IgD-negative memory B cell (primary cell): ENCODE results near the gene ADSS1. TPM values are rescaled to one million over a fixed set of nuclear protein-coding genes. Genes with fewer than 3 reads are reported as not detected.

Source experiments
- H3K27ac Mint-ChIP-seq, 3 donors: one replicate each; pipeline ENCODE4 v1.8.0; 2020 to 2022; ENCODE audit warnings: mild to moderate bottlenecking in 3 of 3, mixed read lengths in 3 of 3, moderate library complexity in 1 of 3
- H3K27me3 Mint-ChIP-seq: one replicate; pipeline ENCODE4 v1.8.0; 2021; ENCODE audit warnings: mixed read lengths
- H3K36me3 Mint-ChIP-seq: one replicate; pipeline ENCODE4 v1.8.0; 2020; ENCODE audit warnings: mild to moderate bottlenecking, mixed read lengths
- H3K4me1 Mint-ChIP-seq, 3 donors: one replicate each; pipeline ENCODE4 v1.8.0; 2020 to 2022; ENCODE audit warnings: mixed read lengths in 3 of 3, mild to moderate bottlenecking in 1 of 3
- H3K4me3 Mint-ChIP-seq, 4 donors: one replicate each; pipeline ENCODE4 v1.8.0; 2020 to 2022; ENCODE audit warnings: mild to moderate bottlenecking in 4 of 4, mixed read lengths in 4 of 4, moderate library complexity in 3 of 4
- H3K9me3 Mint-ChIP-seq, 3 donors: one replicate each; pipeline ENCODE4 v1.8.0; 2020 to 2021; ENCODE audit warnings: mixed read lengths in 3 of 3, mild to moderate bottlenecking in 1 of 3
- polyA plus RNA-seq: library from polyadenylated mRNA; unstranded; fragments of 300-500 nt; fragmentation: Illumina TruSeq; gene quantifications from one replicate; pipeline ENCODE4 v1.2.3, GENCODE V29; 2021

Gene ADSS1
- polyA plus RNA-seq, 1 donor from 2014 or later: not detected

DNA sequence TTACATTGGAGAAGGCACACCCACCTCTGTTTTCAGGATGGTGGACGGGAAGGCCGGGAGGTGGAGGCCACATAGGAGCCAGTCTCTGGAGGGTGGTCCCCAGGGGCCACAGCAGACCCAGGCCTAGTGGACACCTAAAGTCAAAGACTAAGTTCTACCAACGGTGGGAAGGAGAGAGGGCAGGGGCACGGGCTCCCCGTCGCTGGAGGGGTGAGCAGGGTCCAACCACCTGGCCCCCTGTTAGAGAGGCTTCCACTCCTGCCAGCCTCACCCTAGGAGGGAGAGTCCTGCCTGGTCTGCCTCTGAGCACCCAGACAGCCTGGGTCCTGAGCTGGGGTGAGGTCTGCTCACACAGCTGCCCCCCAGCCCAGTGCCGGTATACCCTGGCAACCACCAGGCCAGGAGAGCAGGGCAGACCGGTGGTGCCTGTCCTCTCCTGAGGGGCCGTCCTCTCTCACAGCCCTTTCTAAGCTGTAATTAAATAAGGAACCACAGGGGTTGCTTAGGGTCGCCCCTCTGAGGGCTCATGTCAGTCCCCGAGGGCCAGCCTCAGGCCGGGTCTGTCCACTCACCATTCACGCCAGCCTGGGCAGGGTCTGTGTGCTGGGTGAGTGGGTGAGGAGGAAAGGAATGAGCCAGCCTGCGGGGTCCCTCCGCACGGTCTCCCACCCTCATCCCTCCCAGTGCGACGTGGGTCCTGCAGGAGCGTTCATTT, 32.3 kb upstream of the ADSS1 start:
- Mint-ChIP-seq H3K36me3 (no peaks in the 10 kb centered on the region), H3K27ac (peak overlapping the region in 2 of 3 donors; percentile 62 to 75), H3K4me3 (peak overlapping the region; percentile 75 to 90 (median 82)), H3K9me3 (no peaks in the 10 kb centered on the region), H3K27me3 (no peaks in the 10 kb centered on the region), H3K4me1 (peaks cover 8 to 36% (median 25%) of the 10 kb centered on the region in 3 donors)

DNA sequence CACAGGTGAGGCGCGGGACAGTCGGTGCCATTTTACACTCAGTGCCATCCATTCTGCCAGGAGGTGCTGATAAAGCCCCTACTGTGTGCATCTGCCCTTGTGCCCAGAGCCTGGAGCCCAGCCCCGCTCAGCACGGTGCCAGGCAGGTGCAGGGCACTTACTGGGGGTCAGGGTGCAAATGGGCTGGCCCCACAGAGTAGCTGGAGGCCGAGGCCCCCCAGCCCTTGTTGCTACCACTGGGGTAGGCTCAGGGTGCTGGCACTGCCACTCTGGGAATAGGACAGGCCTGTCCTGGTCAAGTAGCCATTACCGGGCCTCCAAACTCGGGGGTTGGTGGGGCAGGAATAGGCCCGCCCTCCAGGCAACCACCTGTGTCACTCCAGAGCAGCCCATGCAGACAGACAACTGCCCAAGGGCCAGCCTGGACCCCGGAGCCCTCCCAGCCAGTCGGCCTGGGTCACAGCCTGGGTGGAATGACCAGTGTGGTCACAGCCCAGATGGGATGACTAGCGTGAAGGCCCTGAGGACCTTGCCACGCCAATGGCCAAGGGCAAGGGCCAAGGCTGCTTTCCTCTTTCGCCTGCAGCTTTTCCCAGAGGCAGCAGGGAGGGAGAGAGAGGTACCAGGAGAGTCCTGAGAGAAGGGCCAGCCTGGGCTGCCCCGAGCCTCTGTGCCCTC, 31.6 kb upstream of the ADSS1 start:
- Mint-ChIP-seq H3K27ac (peak overlapping the region in 1 of 3 donors; percentile 59), H3K4me3 (peak overlapping the region in 2 of 4 donors; percentile 25 to 72), H3K36me3 (no peaks in the 10 kb centered on the region), H3K9me3 (no peaks in the 10 kb centered on the region), H3K4me1 (peaks cover 6 to 30% (median 23%) of the 10 kb centered on the region in 3 donors), H3K27me3 (no peaks in the 10 kb centered on the region)

DNA sequence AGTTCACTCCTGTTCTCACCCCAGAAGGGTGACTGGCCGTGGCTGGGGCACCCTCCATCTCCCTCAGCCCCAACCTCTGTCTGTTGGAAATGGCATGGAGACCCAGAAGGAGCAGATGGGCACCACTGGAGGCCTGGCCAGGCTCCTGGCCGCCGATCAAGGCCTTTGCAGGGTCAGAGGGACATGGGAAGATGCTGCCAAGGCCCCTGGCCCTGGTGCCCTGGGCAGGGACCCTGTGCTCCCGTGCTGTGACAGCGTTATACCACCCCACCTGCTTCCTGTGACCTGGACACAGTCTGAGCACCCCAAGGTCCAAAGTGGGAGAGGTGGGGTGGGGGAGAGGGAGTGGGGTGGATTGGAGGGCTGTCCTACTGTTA, 31.1 kb upstream of the ADSS1 start:
- Mint-ChIP-seq H3K9me3 (no peaks in the 10 kb centered on the region), H3K27ac (peak overlapping the region in 1 of 3 donors; percentile 39), H3K4me3 (peak overlapping the region in 2 of 4 donors; percentile 25 to 72), H3K27me3 (no peaks in the 10 kb centered on the region), H3K36me3 (no peaks in the 10 kb centered on the region), H3K4me1 (peaks cover 6 to 29% (median 22%) of the 10 kb centered on the region in 3 donors)

DNA sequence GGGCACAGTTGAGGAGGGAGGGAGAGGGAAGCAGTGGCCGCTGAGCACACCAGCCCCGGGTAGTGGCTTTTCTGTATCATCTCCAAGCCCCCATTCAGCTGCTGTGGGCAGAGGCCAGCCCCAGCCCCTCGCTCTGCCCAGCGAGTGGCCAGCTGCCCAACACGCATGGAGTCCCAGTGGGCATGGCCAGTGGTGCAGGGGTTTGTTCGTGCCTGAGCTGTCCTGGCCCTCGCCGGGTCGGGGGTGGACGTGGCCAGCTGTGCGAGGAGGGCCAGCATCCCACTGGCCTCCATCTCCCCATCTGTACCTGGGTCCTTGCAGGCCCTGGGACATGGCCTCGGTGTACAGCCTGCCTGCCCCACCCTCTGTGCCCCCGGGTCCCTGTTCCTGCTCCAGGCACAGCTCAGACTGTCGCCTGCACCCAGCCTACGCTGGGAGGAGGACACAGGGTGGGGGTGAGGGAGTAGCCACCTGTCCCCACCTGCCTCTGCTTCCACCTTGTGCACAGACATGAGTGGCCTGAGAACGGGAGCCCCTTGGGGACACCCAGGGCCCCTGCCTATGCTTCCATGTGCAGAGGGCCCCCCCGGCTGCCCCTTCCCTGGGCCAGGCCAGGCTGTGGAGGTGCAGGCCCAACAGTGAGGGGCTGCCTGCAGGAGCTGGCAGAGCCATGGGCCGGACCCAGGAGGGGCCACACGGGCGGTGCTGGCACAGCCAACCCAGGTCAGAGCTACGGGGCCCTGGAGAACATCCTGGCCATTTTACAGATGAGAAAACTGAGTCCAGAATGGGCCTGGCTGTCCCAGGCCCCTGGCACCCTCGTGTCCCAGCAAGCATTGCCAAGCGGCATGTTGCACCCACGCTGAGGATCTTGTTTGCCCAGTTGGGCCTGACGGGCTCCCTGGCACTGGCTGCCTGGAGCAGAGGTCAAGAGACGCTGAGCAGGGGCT, 30.3 kb upstream of the ADSS1 start:
- Mint-ChIP-seq H3K36me3 (no peaks in the 10 kb centered on the region), H3K4me1 (peaks cover 6 to 31% (median 22%) of the 10 kb centered on the region in 3 donors), H3K27ac (peak overlapping the region in 1 of 3 donors; percentile 88), H3K4me3 (peak overlapping the region in 3 of 4 donors; percentile 52 to 81 (median 66)), H3K27me3 (no peaks in the 10 kb centered on the region), H3K9me3 (no peaks in the 10 kb centered on the region)

DNA sequence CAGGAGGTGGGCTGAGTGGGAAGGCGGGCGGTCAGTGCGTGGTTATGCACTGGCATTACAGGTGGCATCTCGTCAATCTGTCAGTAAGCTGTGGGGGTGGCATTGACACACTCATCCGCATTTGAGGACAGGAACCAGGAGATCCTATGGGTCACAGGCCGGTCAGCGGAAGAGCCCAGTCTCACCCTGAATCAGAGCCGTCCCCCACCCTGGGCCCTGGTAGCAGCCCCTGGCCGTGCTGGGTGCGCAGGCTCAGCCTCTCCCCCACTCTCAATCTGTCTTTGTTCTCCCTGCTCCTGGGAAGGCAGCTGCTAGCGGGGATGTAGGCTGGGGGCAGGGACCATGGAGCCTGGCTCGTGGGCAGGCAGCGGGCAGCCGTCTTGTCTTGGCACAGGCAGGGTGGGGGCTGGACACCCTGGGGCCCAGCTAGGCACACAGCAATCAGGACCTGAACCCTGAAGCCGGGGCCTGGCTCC, 29.5 kb upstream of the ADSS1 start:
- peak overlapping the region; percentile 78 to 88 (median 82) for H3K27ac Mint-ChIP-seq
- H3K4me1 Mint-ChIP-seq: peaks cover 6 to 31% (median 22%) of the 10 kb centered on the region in 3 donors

DNA sequence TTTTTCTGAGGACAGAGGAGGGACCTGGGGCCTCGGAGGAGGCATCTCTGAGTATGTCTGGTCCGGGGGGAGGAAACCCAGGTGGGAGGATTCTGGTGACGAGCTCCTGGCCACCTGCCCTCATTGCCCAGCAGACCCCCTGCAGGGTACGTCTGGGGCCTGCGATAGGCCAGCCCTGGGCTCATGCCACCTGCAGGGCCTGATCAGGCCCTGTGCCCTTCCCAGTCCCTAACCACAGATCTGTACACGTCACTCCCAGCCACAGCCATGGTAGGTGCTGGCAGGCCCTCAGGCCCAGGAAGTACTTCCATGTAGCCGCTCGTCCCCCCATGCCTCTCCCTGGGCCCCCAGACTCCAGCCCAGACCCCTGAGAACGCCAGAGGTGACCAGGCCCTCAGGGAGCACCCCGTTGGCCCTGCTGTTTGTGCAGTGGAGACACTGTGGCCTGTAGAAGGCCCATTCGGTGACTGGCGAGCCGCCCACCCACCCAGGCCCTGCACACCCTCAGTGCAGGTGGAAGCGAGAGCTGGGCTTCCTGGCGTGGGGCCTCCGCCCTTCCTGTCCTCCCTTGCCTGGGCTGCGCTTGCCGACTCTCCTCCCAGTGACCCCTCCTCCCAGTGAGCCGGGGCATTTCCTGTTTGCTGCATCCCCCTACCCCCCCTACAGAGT, 28.9 kb upstream of the ADSS1 start:
- Mint-ChIP-seq H3K27me3 (no peaks in the 10 kb centered on the region), H3K27ac (peak overlapping the region; percentile 78 to 88 (median 82)), H3K4me3 (peak overlapping the region; percentile 41 to 77 (median 62)), H3K4me1 (peaks cover 6 to 31% (median 22%) of the 10 kb centered on the region in 3 donors), H3K9me3 (no peaks in the 10 kb centered on the region), H3K36me3 (no peaks in the 10 kb centered on the region)

More for the DNA sequence above, 29.5 kb upstream of the ADSS1 start:
- Mint-ChIP-seq H3K27me3 (no peaks in the 10 kb centered on the region), H3K4me3 (peak overlapping the region in 3 of 4 donors; percentile 66 to 81 (median 72)), H3K9me3 (no peaks in the 10 kb centered on the region), H3K36me3 (no peaks in the 10 kb centered on the region)

DNA sequence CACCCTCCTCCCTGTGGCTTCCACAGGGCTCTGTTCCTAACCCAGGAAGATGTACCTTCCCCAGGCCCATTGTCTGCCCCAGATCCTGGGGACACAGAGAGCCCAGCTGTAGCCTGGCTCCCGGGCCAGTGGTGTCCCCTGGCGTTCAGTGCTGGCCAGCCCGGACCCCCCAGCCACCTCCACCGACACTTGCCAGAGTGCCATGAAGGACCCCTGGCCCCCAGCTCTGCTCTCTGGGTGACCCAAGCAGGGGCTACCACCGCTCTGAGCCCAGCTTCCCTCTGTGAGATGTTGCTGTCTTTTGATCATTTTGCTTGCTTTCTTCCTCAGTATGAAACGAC, 28.4 kb upstream of the ADSS1 start:
- H3K9me3 Mint-ChIP-seq: no peaks in the 10 kb centered on the region
- peak overlapping the region; percentile 41 to 75 (median 68) for H3K4me3 Mint-ChIP-seq
- H3K27me3 Mint-ChIP-seq: no peaks in the 10 kb centered on the region
- no peaks in the 10 kb centered on the region for H3K36me3 Mint-ChIP-seq
- H3K4me1 Mint-ChIP-seq: peaks cover 6 to 30% (median 22%) of the 10 kb centered on the region in 3 donors
- H3K27ac Mint-ChIP-seq: peak overlapping the region; percentile 78 to 88 (median 82)

DNA sequence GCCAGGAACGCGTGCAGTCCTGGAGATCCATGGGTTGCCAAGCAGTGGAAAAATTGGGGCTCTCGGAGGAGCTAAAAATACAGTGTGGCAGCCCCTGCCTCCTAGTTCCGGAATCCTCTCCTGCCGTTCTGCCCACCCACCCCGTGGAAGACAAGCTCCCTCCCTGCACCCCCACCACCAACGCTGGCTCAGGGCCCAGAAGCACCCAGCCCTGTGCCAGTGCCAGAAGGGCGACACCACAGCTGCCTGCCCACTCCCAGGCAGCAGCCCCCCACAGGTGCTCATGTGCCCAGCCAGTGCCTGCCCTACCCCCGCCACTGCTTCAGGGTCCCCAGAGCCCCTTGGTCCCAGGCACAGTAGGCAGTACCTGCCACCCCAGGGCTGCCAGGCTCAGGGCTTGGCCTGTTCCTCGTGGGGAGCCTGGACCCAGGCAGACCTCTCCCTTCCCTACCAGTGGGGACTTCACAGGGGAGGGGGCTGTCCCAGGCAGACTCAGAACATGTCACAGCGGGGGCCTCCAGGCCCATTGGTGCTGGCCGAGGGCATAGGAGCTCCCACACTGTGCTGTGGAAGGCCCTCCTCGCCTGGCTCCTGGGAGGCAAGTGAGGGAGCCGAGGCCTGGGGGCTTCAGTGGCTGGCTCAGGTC, 27.2 kb upstream of the ADSS1 start:
- no peaks in the 10 kb centered on the region for H3K36me3 Mint-ChIP-seq
- H3K27me3 Mint-ChIP-seq: no peaks in the 10 kb centered on the region
- no peak overlapping the region for H3K4me3 Mint-ChIP-seq
- H3K27ac Mint-ChIP-seq: peak overlapping the region in 1 of 3 donors; percentile 82
- peaks cover 6 to 22% (median 18%) of the 10 kb centered on the region in 3 donors for H3K4me1 Mint-ChIP-seq
- H3K9me3 Mint-ChIP-seq: no peaks in the 10 kb centered on the region

DNA sequence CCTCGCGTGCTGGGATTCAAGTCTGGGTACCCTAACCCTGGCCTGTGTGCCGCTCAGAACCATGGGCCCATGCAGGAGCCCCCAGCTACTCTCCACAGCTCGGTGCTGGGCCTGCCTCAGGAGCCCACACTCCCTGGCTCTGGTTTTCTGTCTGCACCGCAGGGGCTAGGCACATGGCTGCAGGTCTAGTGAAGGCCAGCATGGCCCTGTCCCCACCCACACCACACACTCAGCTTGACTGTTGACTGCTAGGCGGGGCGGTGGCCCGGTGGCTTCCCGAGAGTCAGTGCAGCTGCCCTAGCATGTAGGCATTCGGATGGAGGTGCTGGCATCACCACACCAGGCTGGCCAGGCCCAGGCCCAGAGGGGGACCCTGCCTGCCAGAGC, 26.7 kb upstream of the ADSS1 start:
- H3K27me3 Mint-ChIP-seq: no peaks in the 10 kb centered on the region
- H3K4me1 Mint-ChIP-seq: peaks cover 6 to 22% (median 18%) of the 10 kb centered on the region in 3 donors
- H3K27ac Mint-ChIP-seq: peak overlapping the region in 1 of 3 donors; percentile 53
- H3K36me3 Mint-ChIP-seq: no peaks in the 10 kb centered on the region
- H3K4me3 Mint-ChIP-seq: no peak overlapping the region
- no peaks in the 10 kb centered on the region for H3K9me3 Mint-ChIP-seq

DNA sequence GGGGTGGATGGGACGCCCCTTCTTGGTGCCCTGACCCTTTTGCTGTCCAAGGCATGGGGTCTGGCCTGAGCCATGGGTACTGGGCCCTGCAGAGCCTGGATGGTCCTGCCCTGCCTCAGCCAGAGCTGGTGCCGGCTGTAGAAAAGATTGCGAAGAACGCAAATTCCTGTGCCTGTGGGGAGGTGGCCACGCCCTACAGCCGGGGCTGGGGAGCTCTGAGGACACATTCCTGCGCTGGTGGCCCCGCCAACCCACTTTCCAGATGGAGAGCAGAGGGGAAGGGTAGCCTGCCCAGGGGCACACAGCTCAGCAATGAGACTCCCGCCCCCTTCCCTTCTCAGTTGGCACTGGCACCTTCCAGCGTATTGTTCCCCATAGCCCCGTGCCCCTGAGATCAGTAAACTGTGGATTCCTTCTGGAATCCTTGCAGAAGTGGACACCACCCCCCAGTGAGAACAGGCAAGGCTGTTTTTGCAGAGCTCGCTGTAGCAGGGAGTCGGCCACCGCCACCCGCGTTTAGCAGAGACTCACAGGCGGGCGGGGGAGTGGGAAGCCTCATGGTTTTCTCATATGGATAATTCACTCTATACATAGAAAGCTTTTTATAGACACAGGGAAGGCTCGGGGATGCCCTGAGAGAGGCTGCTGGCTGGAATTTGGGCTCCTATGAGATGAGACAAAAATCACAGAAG, 26.0 kb upstream of the ADSS1 start:
- Mint-ChIP-seq H3K4me1 (peaks cover 6 to 20% (median 18%) of the 10 kb centered on the region in 3 donors), H3K36me3 (no peaks in the 10 kb centered on the region), H3K27ac (peak overlapping the region; percentile 21 to 59 (median 27)), H3K9me3 (no peaks in the 10 kb centered on the region), H3K4me3 (peak overlapping the region in 1 of 4 donors; percentile 9), H3K27me3 (no peaks in the 10 kb centered on the region)

DNA sequence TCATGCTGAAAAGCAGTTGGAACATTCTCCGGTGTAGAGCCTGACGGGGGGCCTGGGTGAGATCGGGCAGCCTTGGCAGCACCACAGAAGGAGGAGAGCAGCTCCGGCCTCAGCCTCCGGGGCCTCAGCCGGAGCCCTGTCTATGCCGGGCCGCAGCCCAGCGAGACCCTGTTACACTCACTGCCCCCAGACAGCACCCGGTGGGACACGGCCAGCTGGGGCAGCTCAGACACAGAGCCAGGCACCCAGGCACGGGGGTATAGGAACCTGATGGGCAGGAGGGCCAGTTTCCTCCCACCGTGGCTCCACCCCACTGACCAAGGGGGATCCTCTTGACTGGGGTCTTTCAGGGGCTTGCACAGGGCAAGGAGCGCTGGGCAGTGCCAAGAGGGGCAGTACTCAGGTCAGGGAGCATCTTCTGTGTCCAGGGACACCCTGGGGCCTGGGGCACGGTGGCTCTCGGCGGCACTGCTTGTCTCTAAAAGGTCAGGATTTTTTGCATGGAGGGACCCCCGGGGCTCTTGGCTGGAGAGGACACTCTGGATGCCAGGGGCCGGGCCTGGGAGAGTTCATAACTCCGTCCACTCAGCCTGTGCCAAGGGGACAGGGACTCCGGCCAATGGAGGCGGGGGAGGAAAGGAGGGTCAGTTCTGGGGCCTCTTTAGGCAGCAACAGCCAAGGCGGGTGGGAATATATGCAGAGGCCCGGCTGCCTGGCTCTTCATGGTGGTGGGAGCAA, 25.2 kb upstream of the ADSS1 start:
- Mint-ChIP-seq H3K27me3 (no peaks in the 10 kb centered on the region), H3K9me3 (no peaks in the 10 kb centered on the region), H3K4me3 (peak overlapping the region in 1 of 4 donors; percentile 9), H3K4me1 (peaks cover 6 to 20% (median 16%) of the 10 kb centered on the region in 3 donors), H3K36me3 (no peaks in the 10 kb centered on the region), H3K27ac (peak overlapping the region in 2 of 3 donors; percentile 21 to 27)

DNA sequence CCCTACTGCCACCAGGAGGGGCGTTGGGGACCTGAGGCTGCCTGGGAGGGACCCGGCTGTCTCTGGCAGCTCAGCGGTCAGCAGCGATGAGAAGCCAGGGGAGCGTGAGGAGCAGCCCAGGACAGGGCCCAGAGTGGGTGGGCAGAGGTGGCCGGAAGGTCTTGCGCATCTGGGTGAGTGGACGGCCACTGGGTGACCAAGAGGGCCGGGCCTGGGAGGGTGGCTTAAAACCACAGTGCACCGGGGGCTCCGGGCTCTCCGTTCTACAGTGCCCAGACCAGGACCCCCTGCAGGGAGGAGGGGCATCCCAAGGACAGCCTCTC, 24.6 kb upstream of the ADSS1 start:
- Mint-ChIP-seq H3K27me3 (no peaks in the 10 kb centered on the region), H3K4me3 (no peak overlapping the region), H3K9me3 (no peaks in the 10 kb centered on the region), H3K4me1 (peaks cover 6 to 16% (median 14%) of the 10 kb centered on the region in 3 donors), H3K27ac (no peak overlapping the region), H3K36me3 (no peaks in the 10 kb centered on the region)

DNA sequence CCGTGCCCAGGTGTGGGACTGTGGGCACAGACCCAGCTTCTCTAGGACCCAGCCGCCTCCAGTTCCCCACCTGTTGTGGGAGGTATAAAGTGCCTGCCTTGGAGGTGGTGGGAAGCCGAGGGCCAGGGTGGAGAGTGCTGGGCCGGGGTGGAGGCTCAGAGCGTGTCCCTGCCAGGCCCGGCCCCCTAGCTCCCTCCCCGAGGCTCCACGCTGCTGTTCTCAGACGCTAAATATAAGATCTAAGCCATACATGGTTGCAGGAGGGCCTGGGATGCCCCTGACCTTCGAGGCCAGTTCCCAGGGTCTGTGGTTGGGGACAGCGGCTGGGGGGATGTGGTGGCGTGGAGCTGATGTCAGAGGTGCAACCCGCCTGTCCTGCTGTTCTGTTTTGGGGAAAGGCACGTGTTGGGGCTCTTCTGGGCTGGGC, 23.8 kb upstream of the ADSS1 start:
- Mint-ChIP-seq H3K9me3 (no peaks in the 10 kb centered on the region), H3K4me3 (no peak overlapping the region), H3K27me3 (no peaks in the 10 kb centered on the region), H3K36me3 (no peaks in the 10 kb centered on the region), H3K27ac (peak overlapping the region; percentile 58 to 67 (median 62)), H3K4me1 (peaks cover 6 to 8% (median 8%) of the 10 kb centered on the region in 3 donors)
